Caco-2 (cell line): ENCODE results near the gene MAST2. TPM values are rescaled to one million over a fixed set of nuclear protein-coding genes. Genes with fewer than 3 reads are reported as not detected.

Source experiments
- BruUV-seq: library from RNA; stranded (reverse); fragments of 400-500 nt; replicated peaks from 2 replicates; lab custom pipeline; 2021; lab: Mats Ljungman, UMichigan
- CTCF ChIA-PET: fragments of 300-600 bp; sonication (Branson Sonifier 250); formaldehyde crosslinking; loops from one replicate; lab custom pipeline; 2022; ENCODE audit warnings: antibody characterized with exemption; lab: Charles Lee
- POLR2A ChIA-PET: fragments of 300-600 bp; sonication (Branson Sonifier 250); formaldehyde crosslinking; loops from one replicate; lab custom pipeline; 2022; ENCODE audit warnings: antibody characterized with exemption; lab: Charles Lee
- DNase-seq, 2 experiments: peaks; one replicate each; pipeline versions ENCODE4 v3.0.0 to v3.0.0-alpha.2; 2020 to 2022
- H3K27me3 ChIP-seq: replicated peaks from 2 replicates; pipeline ENCODE4 v1.6.0; 2011; ENCODE audit warnings: low read length; ENCODE audit not compliant: control insufficient read depth, insufficient read depth
- H3K36me3 ChIP-seq: 2 replicates; pipeline ENCODE4 v1.5.1; 2011; ENCODE audit warnings: low read length; ENCODE audit not compliant: control insufficient read depth, insufficient read depth
- H3K4me1 ChIP-seq: fragments of 250-450 bp; sonication (Bioruptor Pico); 2 replicates; pipeline ENCODE4 v1.5.1; 2020; ENCODE audit warnings: mild to moderate bottlenecking
- H3K4me3 ChIP-seq: 2 replicates; pipeline ENCODE4 v1.5.1; 2011; ENCODE audit warnings: low read depth, mild to moderate bottlenecking, control low read depth, low read length
- H3K9me3 ChIP-seq: fragments of 250-450 bp; sonication (Bioruptor Pico); 2 replicates; pipeline ENCODE4 v1.5.1; 2020; ENCODE audit warnings: mild to moderate bottlenecking, moderate library complexity
- H3K27ac Mint-ChIP-seq: one replicate; pipeline ENCODE4 v1.8.0; 2022; ENCODE audit warnings: mixed read lengths; ENCODE audit not compliant: unreplicated experiment
- H3K27me3 Mint-ChIP-seq: one replicate; pipeline ENCODE4 v1.8.0; 2022; ENCODE audit warnings: mixed read lengths; ENCODE audit not compliant: insufficient read depth, unreplicated experiment
- H3K36me3 Mint-ChIP-seq: one replicate; pipeline ENCODE4 v1.8.0; 2022; ENCODE audit warnings: mild to moderate bottlenecking, mixed read lengths; ENCODE audit not compliant: insufficient read depth, unreplicated experiment
- H3K4me1 Mint-ChIP-seq: one replicate; pipeline ENCODE4 v1.8.0; 2022; ENCODE audit warnings: low read depth, mixed read lengths; ENCODE audit not compliant: unreplicated experiment
- H3K4me3 Mint-ChIP-seq: one replicate; pipeline ENCODE4 v1.8.0; 2022; ENCODE audit warnings: mild to moderate bottlenecking, moderate library complexity, mixed read lengths; ENCODE audit not compliant: unreplicated experiment
- H3K9me3 Mint-ChIP-seq: one replicate; pipeline ENCODE4 v1.8.0; 2022; ENCODE audit warnings: mixed read lengths; ENCODE audit not compliant: unreplicated experiment
- intact Hi-C: fragments of 100-400 bp; cut with micrococcal nuclease; formaldehyde crosslinking; loops from one replicate; pipeline ENCODE4 v1.10.0; 2022; ENCODE audit not compliant: unreplicated experiment
- total RNA-seq: library from RNA; stranded (reverse); gene quantifications from 2 replicates; pipeline ENCODE4 v1.2.3, GENCODE V29; 2022
- TF ChIP-seq, protein P1 (sequence below), 2 experiments: fragments of 200-600 bp in 1 of 2; IDR thresholded peaks; 1 replicate in 1 of 2; 2 replicates in 1 of 2; pipeline versions ENCODE4 v1.5.1 to v1.8.0; 2011 to 2022; ENCODE audit warnings: antibody characterized with exemption in 1 of 2, control low read depth in 1 of 2, inconsistent platforms in 1 of 2, low read depth in 1 of 2, low read length in 1 of 2, mild to moderate bottlenecking in 1 of 2, moderate library complexity in 1 of 2; ENCODE audit not compliant: insufficient read depth in 1 of 2, severe bottlenecking in 1 of 2, unreplicated experiment in 1 of 2

Gene MAST2
- total RNA-seq, 1 experiment from 2014 or later: 43.3 TPM

DNA sequence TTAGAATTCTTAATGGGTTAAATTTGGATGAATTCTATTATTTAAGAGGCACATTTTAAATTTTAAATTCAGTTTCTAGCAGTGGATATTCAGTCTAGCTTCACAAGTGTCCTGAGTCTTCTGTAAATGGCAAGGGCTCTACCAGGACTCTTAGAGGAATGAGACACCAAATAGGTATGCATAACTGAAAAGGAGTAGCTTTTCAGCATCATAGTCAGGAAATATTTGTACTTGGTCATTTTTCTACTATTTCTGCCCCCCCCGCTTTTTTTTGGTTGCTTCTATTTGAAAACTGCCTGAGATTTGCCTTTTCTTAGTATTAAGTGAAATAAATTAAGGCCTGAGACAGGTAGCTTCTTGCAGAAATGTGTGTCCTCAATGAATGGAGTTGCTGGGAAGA, 80.2 kb downstream of the MAST2 start:
- no peak overlapping the region for H3K27ac Mint-ChIP-seq
- H3K9me3 Mint-ChIP-seq: no peaks in the 10 kb centered on the region
- Histone ChIP-seq H3K4me3 (no peak overlapping the region), H3K27me3 (no peaks in the 10 kb centered on the region), H3K9me3 (no peaks in the 10 kb centered on the region), H3K36me3 (no peaks in the 10 kb centered on the region), H3K4me1 (peaks cover 10% of the 10 kb centered on the region; the same call in 1 of the 2 replicates)
- no TSS peak for BruUV-seq
- DNase-seq: no peak
- no peaks in the 10 kb centered on the region for H3K27me3 Mint-ChIP-seq
- no peaks in the 10 kb centered on the region for H3K4me1 Mint-ChIP-seq
- intact Hi-C loops: loop anchor here (5.0 kb wide), 1 partner anchor 241 kb away; no protein-coding TSS in a partner anchor
- no peak overlapping the region for H3K4me3 Mint-ChIP-seq
- TF ChIP-seq, protein P1, sequence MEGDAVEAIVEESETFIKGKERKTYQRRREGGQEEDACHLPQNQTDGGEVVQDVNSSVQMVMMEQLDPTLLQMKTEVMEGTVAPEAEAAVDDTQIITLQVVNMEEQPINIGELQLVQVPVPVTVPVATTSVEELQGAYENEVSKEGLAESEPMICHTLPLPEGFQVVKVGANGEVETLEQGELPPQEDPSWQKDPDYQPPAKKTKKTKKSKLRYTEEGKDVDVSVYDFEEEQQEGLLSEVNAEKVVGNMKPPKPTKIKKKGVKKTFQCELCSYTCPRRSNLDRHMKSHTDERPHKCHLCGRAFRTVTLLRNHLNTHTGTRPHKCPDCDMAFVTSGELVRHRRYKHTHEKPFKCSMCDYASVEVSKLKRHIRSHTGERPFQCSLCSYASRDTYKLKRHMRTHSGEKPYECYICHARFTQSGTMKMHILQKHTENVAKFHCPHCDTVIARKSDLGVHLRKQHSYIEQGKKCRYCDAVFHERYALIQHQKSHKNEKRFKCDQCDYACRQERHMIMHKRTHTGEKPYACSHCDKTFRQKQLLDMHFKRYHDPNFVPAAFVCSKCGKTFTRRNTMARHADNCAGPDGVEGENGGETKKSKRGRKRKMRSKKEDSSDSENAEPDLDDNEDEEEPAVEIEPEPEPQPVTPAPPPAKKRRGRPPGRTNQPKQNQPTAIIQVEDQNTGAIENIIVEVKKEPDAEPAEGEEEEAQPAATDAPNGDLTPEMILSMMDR (IDR thresholded peaks at IDR 0.05; ENCODE audit: insufficient read depth in 1 of 2, low read depth in 1 of 2, low read length in 1 of 2, severe bottlenecking in 1 of 2, unreplicated experiment in 1 of 2): no peak
- ChIA-PET POLR2A (no interaction called here), CTCF (no interaction called here)
- H3K36me3 Mint-ChIP-seq: peaks cover 1% of the 10 kb centered on the region

DNA sequence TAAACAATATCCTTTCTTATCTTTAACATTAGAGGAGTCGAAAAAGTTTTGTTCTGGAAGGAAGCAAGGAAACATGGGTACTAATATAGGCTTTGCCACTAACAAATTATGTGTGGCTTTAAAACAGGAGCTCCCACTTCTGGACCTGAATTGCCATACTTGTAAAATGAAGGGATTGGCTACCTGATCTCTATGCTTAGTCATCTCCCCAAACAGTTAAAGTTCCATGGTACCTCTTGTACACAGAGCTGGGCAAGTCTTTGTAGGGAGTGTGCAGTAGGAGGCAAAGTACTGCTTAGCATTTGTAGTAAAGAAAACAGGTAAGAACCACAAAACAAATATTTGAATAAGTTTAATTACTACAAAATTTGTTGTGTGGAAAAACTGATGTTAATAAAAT, 81.3 kb downstream of the MAST2 start:
- BruUV-seq: no TSS peak
- no peaks in the 10 kb centered on the region for H3K27me3 Mint-ChIP-seq
- Histone ChIP-seq H3K27me3 (no peaks in the 10 kb centered on the region), H3K4me3 (no peak overlapping the region), H3K4me1 (peaks cover 8% of the 10 kb centered on the region; the same call in 1 of the 2 replicates), H3K9me3 (no peaks in the 10 kb centered on the region), H3K36me3 (no peaks in the 10 kb centered on the region)
- intact Hi-C loops: loop anchor here (5.0 kb wide), 1 partner anchor 242 kb away; no protein-coding TSS in a partner anchor
- H3K9me3 Mint-ChIP-seq: no peaks in the 10 kb centered on the region
- ChIA-PET CTCF (interaction anchor here (0.7 kb wide), 1 partner anchor 10 kb away, joined by 3 read pairs; no protein-coding TSS in a partner anchor), POLR2A (no interaction called here)
- TF ChIP-seq, protein P1 (IDR thresholded peaks at IDR 0.05; ENCODE audit: insufficient read depth in 1 of 2, low read depth in 1 of 2, low read length in 1 of 2, severe bottlenecking in 1 of 2, unreplicated experiment in 1 of 2): no peak
- no peak for DNase-seq
- no peak overlapping the region for H3K27ac Mint-ChIP-seq
- no peak overlapping the region for H3K4me3 Mint-ChIP-seq
- H3K36me3 Mint-ChIP-seq: peaks cover 6% of the 10 kb centered on the region
- H3K4me1 Mint-ChIP-seq: peaks cover under 1% of the 10 kb centered on the region

DNA sequence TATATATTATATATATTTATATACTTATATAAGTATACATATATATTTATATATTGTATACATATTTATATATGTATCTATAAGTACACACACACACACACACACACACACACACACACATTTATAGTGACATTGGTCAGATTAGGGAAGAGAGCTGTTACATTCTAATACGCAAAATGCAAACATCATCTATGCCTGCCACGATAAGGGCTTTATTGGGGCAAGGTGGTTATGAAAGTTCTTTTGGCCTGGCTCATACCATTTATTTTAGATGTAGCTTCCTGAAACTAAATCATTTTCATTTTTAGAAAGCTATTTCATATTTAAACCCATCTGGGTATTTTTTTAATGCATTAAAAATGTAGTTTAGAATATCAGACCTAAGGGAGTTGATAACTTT, 82.8 kb downstream of the MAST2 start:
- H3K27me3 Mint-ChIP-seq: no peaks in the 10 kb centered on the region
- intact Hi-C loops: no loop called here
- H3K9me3 ChIP-seq: no peaks in the 10 kb centered on the region
- TF ChIP-seq, protein P1 (IDR thresholded peaks at IDR 0.05; ENCODE audit: insufficient read depth in 1 of 2, low read depth in 1 of 2, low read length in 1 of 2, severe bottlenecking in 1 of 2, unreplicated experiment in 1 of 2): no peak
- ChIA-PET POLR2A (no interaction called here), CTCF (interaction anchor here (0.6 kb wide), 1 partner anchor 241 kb away, joined by 3 read pairs; no protein-coding TSS in a partner anchor)
- no peak overlapping the region for H3K4me3 ChIP-seq
- 0 out of 2 replicates have a peak, but pooled peaks cover 3% of the 10 kb centered on the region for H3K4me1 ChIP-seq
- no peak for DNase-seq
- H3K27me3 ChIP-seq: no peaks in the 10 kb centered on the region
- BruUV-seq: no TSS peak
- H3K9me3 Mint-ChIP-seq: no peaks in the 10 kb centered on the region
- H3K27ac Mint-ChIP-seq: no peak overlapping the region
- no peak overlapping the region for H3K4me3 Mint-ChIP-seq
- peaks cover 6% of the 10 kb centered on the region for H3K36me3 Mint-ChIP-seq
- no peaks in the 10 kb centered on the region for H3K36me3 ChIP-seq
- H3K4me1 Mint-ChIP-seq: peaks cover 5% of the 10 kb centered on the region
